ENCODE measurements around the gene EPHB3. TPM values are rescaled to one million over a fixed set of nuclear protein-coding genes. Genes with fewer than 3 reads are reported as not detected.

The EPHB3 gene
- total RNA-seq, 1 experiment from 2014 or later, result 1.8 TPM

DNA sequence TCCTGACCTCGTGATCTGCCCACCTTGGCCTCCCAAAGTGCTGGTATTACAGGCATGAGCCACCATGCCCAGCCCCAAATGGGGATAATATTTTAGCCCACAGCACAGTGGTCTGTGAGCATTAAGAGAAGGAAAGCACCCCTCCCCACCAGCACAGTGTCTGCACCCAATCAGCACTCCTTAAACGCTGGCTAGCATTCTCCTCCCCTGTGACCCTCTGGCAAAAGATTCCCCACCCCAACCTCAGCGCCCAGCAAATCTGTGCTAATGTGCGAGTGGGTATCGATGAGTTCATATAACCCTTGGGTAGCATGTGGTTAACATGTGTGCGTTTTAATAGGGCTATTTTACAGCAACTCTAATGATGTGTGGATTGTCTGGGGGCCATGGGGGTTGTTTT, 18.3 kb upstream of the EPHB3 start:
- DNase-seq (ENCODE audit: low read depth), result no peak

DNA sequence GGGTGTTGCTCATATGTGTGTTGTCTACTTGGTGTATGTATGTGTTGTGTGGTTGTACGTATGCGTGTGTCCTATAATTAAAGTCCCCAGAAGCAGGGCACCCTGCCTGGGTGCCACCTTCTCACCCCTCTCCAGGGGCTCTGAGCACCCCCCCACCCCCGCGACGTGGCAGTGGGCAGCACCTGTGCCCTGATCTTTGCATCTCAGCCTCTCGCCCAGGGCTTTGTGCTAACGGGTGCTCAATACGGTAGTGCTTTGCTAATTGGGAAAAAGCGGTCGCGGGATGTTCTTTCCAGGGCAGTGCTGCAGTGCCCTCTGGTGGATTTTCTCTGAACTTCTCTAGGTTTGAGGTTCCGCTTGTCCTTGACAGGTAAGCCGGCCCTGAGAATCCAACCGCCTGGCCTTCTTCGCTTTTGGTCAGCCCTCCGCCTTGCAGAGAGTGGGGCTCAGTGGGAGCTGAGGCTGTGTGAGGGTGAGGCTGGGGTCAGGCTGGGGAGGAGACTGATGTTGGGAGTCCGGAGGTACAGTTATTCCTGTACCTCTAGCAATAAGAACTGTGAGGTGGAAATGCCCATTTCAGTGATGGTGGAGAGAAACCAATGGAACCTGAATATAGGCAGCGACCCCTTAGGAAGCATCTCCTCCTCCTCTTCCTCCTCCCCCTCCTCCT, 17.6 kb upstream of the EPHB3 start:
- peak; percentile 80 for DNase-seq (ENCODE audit: low read depth)

DNA sequence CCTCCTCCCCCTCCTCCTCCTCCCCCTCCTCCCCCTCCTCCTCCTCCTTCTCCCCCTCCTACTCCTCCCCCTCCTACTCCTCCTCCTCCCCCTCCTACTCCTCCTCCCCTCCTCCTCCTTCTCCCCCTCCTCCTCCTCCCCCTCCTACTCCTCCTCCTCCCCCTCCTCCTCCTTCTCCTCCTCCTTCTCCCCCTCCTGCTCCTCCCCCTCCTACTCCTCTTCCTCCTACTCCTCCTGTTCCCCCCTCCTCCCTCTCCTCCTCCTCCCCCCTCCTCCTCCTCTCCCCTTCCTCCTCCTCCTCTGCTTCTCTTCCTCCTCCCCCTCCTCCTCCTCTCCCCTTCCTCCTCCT, 17.1 kb upstream of the EPHB3 start:
- no peak for DNase-seq (ENCODE audit: low read depth)

GRCh38 chr3:184545769-184546168, 15.8 kb upstream of the EPHB3 start:
- DNase-seq (ENCODE audit: low read depth), result no peak

- no peak for DNase-seq (ENCODE audit: low read depth)
Observed at GRCh38 chr3:184546252-184546651, 15.3 kb upstream of the EPHB3 start.

DNA sequence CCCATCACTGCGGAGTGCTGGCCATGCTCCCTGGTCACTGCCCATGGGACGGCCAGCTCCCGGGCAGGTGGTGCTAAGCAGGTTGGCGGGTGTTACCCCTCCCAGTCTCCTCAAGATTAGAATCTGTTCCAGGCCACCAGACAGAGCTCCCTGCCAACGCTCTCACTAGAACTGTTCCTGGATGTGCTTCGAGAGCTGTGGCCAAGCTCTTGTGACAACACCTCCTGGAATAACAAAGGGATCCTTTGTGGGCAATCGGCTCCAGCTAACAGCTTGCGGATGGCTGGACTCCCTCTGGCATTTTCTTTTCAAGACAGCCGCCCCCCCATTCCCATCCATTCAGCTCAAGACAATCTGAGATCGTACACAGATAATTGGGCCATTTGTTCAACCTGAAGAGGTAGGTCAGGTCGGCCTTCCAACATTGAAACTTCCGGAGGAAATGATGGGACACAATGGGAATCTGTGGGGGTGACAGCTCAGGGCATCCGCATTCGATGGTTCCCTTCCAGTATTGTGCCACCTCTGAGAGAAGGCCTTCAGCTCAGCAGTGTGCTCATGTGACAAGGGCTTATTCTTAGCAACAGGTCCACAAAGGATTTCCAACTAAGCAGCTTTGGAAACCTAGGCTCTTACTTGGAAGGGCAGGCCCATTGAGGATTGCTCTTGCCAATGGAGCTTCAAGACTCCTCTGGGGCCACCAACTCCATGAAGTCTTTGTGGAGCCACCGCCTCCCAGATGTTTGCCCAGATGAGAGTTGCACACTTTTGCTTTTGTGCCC, 11.6 kb upstream of the EPHB3 start:
- DNase-seq (ENCODE audit: low read depth), result no peak

- DNase-seq (ENCODE audit: low read depth), result no peak
Observed at GRCh38 chr3:184551103-184551502, 10.5 kb upstream of the EPHB3 start.

DNA sequence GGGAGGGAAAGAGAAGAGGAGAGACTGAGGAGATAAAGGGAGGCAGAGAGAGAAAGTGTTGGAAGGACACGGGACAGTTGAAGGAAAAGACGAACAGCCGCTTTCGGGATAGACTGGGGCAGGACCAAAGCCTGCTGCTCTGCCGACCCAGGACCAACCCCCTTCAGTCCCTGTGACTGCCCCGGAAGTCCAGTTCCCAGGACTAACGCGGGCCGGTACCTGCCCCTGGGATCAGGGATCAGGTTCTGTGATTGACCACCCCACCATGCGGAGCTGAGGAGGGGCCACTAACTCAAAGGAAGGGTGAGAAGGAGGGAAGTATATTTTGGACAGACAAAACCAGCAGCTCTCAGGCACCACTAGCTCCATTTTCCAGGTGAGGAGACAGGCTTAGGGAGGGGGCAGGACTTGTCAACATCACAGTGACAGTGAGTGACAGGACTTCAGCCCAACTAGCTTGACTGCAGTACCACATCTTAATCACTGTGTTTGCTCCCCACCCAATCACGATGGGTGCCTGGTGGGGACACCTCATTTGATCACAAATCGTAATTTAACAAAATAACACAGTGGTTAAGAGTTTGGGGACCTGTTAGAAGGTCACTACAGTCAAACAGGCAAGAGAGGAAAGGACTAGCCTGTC, 9.8 kb upstream of the EPHB3 start:
- no peak for DNase-seq (ENCODE audit: low read depth)

DNA sequence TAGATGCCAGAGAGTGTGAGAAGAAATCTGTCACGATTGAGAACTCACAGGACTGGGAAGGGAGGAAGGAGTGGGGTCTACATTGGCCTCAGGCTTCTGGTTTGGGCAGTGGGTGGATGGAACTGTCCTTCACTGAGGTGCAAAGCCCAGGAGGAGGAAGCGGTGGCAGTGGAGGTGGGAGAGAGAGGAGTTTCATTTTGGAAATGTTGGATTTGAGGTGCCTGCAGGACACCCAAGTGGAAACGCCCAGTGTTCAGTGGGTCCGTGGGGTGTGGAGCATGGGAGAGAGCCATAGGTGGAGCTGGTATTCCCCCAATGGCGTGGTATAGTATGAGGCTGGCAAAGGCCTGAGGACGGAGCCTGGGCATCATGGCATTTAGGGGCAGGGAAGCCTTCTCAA, 9.3 kb upstream of the EPHB3 start:
- DNase-seq (ENCODE audit: low read depth), result no peak

GRCh38 chr3:184552863-184553262, 8.7 kb upstream of the EPHB3 start:
- DNase-seq (ENCODE audit: low read depth), result no peak

DNA sequence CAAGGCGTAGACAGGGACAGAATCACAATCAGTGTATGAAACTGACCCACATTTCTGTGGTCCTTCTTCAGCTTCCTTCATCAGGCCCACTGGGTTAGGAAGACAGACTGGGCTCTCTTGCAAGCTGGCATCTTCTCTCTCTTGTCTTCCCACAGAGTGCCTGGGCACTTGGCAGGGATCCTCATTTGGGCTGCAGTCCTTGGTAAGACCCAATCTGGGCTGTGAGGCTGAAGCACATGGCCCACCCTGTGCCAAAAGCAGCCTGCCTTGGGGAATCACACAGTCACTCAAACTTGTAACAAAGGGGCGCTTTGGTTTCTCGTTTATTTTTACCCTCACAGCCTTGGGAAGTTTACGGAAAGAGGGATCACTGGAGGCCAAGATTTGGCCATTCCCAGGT, 8.2 kb upstream of the EPHB3 start:
- peak; percentile 1 for DNase-seq (ENCODE audit: low read depth)

DNA sequence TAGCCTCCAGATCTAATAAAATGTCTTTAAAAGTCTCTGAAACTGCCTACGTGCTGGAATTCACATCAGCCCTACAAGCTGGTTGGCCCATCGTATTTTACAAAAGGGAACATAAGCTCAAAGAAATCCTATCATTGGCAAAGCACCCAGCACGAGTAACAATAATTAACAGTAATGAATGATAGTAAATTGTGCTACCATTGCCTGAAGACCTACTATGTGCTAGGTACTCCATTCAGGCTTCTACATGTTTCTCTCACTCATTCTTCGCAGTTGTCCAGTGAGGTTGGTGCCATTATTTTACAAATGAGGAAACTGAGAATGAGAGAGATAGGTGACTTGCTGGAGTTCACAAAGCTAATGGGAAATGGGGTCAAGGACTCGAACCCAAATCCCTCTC, 7.1 kb upstream of the EPHB3 start:
- no peak for DNase-seq (ENCODE audit: low read depth)

DNA sequence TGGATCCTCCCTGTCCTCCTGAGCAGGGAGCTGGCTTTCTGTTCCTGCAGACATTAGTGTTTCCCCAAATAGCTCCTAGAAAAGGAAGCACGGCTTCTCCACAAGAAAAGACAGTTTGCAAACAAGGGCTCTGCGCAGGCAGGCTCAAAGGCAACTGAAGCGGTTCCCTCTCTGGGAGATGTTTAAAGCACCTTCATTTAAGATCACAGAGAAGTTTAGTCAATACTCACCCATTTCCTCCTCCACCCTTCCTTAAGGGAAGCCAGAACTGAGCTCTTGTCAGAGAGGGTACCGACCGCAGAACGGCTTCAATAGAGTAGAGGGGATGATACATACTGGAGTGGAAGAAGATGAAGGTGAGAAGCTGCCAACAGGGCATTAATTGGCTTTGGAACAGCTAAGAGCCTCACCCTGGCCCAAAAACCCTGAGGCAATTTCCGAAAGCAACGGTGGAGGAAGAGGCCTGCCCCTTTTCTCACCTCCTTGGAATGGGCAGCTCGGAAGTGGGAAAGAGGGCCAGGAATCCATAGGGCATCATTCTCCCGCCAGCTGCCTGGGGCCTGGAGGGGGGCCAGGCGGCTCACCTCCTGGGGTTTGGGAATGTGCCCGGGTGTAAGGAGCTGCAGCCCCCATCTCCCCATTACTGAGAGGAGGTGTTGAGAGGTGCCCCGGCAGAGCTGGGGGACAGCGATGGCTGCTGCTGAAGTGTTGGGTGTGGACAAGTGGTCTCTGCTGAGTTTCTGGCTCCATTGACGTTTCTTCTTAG, 4.8 kb upstream of the EPHB3 start:
- no peak for DNase-seq (ENCODE audit: low read depth)

DNA sequence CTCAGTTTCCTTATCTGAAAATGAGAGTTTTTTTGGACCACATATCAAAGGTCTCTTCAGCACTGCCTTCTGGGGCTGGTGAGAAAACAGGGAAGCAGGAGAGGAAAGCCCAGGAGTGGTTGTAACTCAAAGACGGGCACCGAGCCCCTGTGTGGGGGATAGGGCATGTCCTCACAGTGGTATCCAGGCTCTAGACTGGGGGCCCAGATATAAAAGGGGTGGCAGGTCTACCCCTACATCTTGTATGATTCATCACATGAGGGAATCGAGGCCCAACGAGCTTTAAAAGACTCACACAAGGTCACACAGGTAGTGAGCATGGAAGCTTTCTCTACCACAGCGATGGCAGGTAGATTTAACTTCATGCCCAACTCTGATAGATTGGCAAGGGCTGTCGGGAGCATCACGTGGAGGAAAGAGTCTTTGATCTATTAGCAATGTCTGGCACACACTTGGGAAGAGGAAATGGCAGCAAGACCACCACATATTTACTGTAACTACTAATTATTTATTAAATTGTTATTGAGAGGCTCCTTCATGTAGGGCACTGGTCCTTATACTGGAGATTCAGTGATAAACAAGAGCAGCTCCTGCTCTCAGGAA, 4.1 kb upstream of the EPHB3 start:
- no peak for DNase-seq (ENCODE audit: low read depth)

GRCh38 chr3:184558726-184559125, 2.9 kb upstream of the EPHB3 start:
- no peak for DNase-seq (ENCODE audit: low read depth)

DNA sequence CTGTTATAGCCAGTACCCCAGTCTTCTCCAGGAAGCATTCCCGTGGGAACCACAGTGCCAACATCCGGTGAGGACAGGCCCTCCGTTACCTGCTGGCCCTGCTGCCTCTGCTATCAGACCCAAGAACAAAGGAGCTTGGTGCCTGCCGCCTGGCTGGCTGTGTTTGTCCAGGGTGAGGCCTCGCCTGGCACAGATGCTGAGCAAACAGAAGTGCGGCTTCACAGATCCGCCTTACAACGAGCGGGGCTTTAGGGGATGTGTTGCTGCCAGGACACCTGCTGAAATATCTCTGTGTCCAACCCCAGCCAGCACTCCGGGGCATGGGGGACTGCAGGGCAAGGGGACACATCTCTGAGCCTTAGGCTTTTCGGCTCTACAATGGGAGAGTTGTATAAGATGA, 2.2 kb upstream of the EPHB3 start:
- DNase-seq (ENCODE audit: low read depth), result no peak

GRCh38 chr3:184560531-184560930, 1.1 kb upstream of the EPHB3 start:
- DNase-seq (ENCODE audit: low read depth), result no peak

GRCh38 chr3:184561913-184562877, 610 bp downstream of the EPHB3 start:
- DNase-seq (ENCODE audit: low read depth), result peak; percentile 58

- DNase-seq (ENCODE audit: low read depth), result no peak
Observed at GRCh38 chr3:184562878-184563560, 1.4 kb downstream of the EPHB3 start.

GRCh38 chr3:184563561-184563925, 2.0 kb downstream of the EPHB3 start:
- DNase-seq (ENCODE audit: low read depth), result no peak

Measured in Daoy (cell line).